HepG2 (cell line): ENCODE results near the gene ADAMTS13. TPM values are rescaled to one million over a fixed set of nuclear protein-coding genes. Genes with fewer than 3 reads are reported as not detected.

Experiments
- ATAC-seq: fragments of 200-7000 bp; cut with Tn5 transposase; 3 replicates; pipeline ENCODE4 v1.9.1; 2020; ENCODE audit warnings: mild to moderate bottlenecking, moderate library complexity
- BruUV-seq: library from RNA; stranded (reverse); fragments of 400-500 nt; replicated peaks from 2 replicates; lab custom pipeline; 2021; lab: Mats Ljungman, UMichigan
- CTCF ChIA-PET: fragments of 300-600 bp; formaldehyde crosslinking; extraction: SDS; loops from one replicate; lab custom pipeline; 2021; ENCODE audit warnings: low total read pairs, inconsistent platforms, low intra/inter-chr PET ratio; lab: Yijun Ruan, JAX
- POLR2A ChIA-PET: fragments of 350-600 bp; sonication (Branson Sonifier 250); formaldehyde crosslinking; loops from one replicate; lab custom pipeline; 2020; ENCODE audit warnings: antibody characterized with exemption, inconsistent platforms; lab: Yijun Ruan, JAX
- DNase-seq: peaks from one replicate; pipeline ENCODE4 v3.0.0-alpha.2; 2015; ENCODE audit warnings: low spot score
- FAIRE-seq: peaks from 3 replicates; lab custom pipeline; 2011; peaks lifted over from hg19 to GRCh38; lab: Jason Lieb, UNC
- H2AFZ ChIP-seq: one replicate; pipeline ENCODE4 v1.6.1; 2011; ENCODE audit warnings: low read length, inconsistent platforms
- H3K27ac ChIP-seq: fragments of 300-600 bp; 3 replicates; pipeline ENCODE4 v1.8.0; 2011; ENCODE audit warnings: mixed run types, mild to moderate bottlenecking, mixed read lengths, low read length, inconsistent platforms; ENCODE audit not compliant: insufficient read depth; ENCODE audit errors: extremely low read length
- H3K27me3 ChIP-seq, 2 experiments: fragments of 200-600 bp in 1 of 2; 2 replicates in 1 of 2; 3 replicates in 1 of 2; pipeline versions ENCODE4 v1.6.0 to v1.8.0; 2011; ENCODE audit warnings: low read length in 2 of 2, mild to moderate bottlenecking in 2 of 2, moderate library complexity in 2 of 2, inconsistent platforms in 1 of 2; ENCODE audit not compliant: insufficient read depth in 2 of 2, control insufficient read depth in 1 of 2
- H3K36me3 ChIP-seq, 2 experiments: fragments of 200-600 bp in 1 of 2; replicated peaks in 1 of 2; 2 replicates in 1 of 2; 3 replicates in 1 of 2; pipeline versions ENCODE4 v1.5.1 to v1.8.0; 2011; ENCODE audit warnings: low read length in 2 of 2, inconsistent platforms in 1 of 2; ENCODE audit not compliant: insufficient read depth in 2 of 2, control insufficient read depth in 1 of 2
- H3K4me1 ChIP-seq: 2 replicates; pipeline ENCODE4 v1.5.1; 2012; ENCODE audit warnings: low read length, inconsistent platforms; ENCODE audit not compliant: insufficient read depth
- H3K4me2 ChIP-seq: 2 replicates; pipeline ENCODE4 v1.6.0; 2011; ENCODE audit warnings: low read depth, low read length, inconsistent platforms
- H3K4me3 ChIP-seq, 3 experiments: fragments of 200-600 bp in 1 of 3; sonication (generic), shearing (Covaris generic) in 1 of 3; replicated peaks in 1 of 3; 2 replicates each; pipeline ENCODE4 v1.5.1; 2011 to 2016; ENCODE audit warnings: low read length in 3 of 3, inconsistent platforms in 2 of 3, low read depth in 2 of 3, mild to moderate bottlenecking in 2 of 3, control low read depth in 1 of 3, mixed read lengths in 1 of 3; ENCODE audit not compliant: insufficient read depth in 1 of 3
- H3K79me2 ChIP-seq: one replicate; pipeline ENCODE4 v1.6.1; 2011; ENCODE audit warnings: low read length, inconsistent platforms; ENCODE audit not compliant: insufficient read depth
- H3K9ac ChIP-seq: 2 replicates; pipeline ENCODE4 v1.6.0; 2011; ENCODE audit warnings: mild to moderate bottlenecking, low read depth, low read length, inconsistent platforms; ENCODE audit not compliant: insufficient read depth
- H3K9me3 ChIP-seq: 2 replicates; pipeline ENCODE4 v1.5.1; 2012; ENCODE audit warnings: mild to moderate bottlenecking, low read length
- H4K20me1 ChIP-seq: 2 replicates; pipeline ENCODE4 v1.6.0; 2011; ENCODE audit warnings: inconsistent platforms, mild to moderate bottlenecking, low read length, moderate library complexity; ENCODE audit not compliant: insufficient read depth
- CTCF ChIP-seq: sonication (generic); formaldehyde crosslinking; IDR thresholded peaks from 2 replicates; pipeline ENCODE4 v1.5.0; 2020; ENCODE audit warnings: mild to moderate bottlenecking, missing genetic modification reagents, moderate library complexity
- FOSL2 ChIP-seq: sonication (generic); formaldehyde crosslinking; IDR thresholded peaks from 2 replicates; pipeline ENCODE4 v1.4.0; 2020; ENCODE audit warnings: missing genetic modification reagents
- SIN3A ChIP-seq: IDR thresholded peaks from 2 replicates; pipeline ENCODE4 v1.6.1; 2011; ENCODE audit warnings: low read depth, mild to moderate bottlenecking, control low read depth, low read length, borderline replicate concordance
- WGBS: methylation state at CpG from one replicate; pipeline ENCODE4 v1.1.6; 2017; ENCODE audit warnings: low lambda C conversion rate; 5-methylcytosine and 5-hydroxymethylcytosine counted together
- in situ Hi-C: cut with HindIII; loops from 2 replicates; pipeline ENCODE4 v1.10.0; 2017; ENCODE audit warnings: low pct_unique_long_range_greater_than_20kb; ENCODE audit not compliant: extremely low pct_ligation_motif_present
- intact Hi-C: fragments of 100-400 bp; cut with micrococcal nuclease; formaldehyde crosslinking; loops from one replicate; pipeline ENCODE4 v1.10.0; 2022; ENCODE audit not compliant: unreplicated experiment
- polyA plus RNA-seq, 8 experiments: library from polyadenylated mRNA; depleted of rRNA in 3 of 8; stranded (reverse) in 7 of 8; unstranded in 1 of 8; fragments of >200 nt; fragmentation: Illumina TruSeq in 4 of 8; extraction: Trizol in 4 of 8; gene quantifications; 2 replicates each; pipeline versions ENCODE4 v1.2.1 to v1.2.3, GENCODE V29; 2011 to 2016; ENCODE audit warnings: low read depth in 4 of 8, missing spikeins in 1 of 8, mixed read lengths in 1 of 8; ENCODE audit not compliant: insufficient read depth in 1 of 8
- total RNA-seq, 5 experiments: library from RNA; depleted of rRNA; stranded (reverse); fragments of >200 nt; fragmentation: Illumina TruSeq; extraction: Trizol; gene quantifications; 2 replicates each; pipeline ENCODE4 v1.2.3, GENCODE V29; 2016; ENCODE audit warnings: low read depth in 1 of 5

ADAMTS13 gene
- total and polyA plus RNA-seq, 2 of the 13 experiments (the other 11 are each of a cell fraction or from before 2014, with no cell fraction given) = 0.91 to 4.5 TPM

GRCh38 chr9:133424187-133424586, 2.0 kb downstream of the ADAMTS13 start:
- no peak for ATAC-seq
- CTCF ChIA-PET = no interaction called here

More at GRCh38 chr9:133424187-133424586, 2.0 kb downstream of the ADAMTS13 start:
- intact Hi-C loops = loop anchor here (2.0 kb wide), 1 partner anchor 17 kb away; no protein-coding TSS in a partner anchor
- POLR2A ChIA-PET = no interaction called here
- H3K9me3 ChIP-seq = no peaks in the 10 kb centered on the region
- no peak overlapping the region; the same call in 1 of the 2 replicates for H3K4me2 ChIP-seq
- no peak overlapping the region for H3K27ac ChIP-seq
- BruUV-seq = no TSS peak
- TF ChIP-seq CTCF (0 out of 2 replicates have a peak, but pooled peaks have one; percentile 8), FOSL2 (CRISPR knock-in tag) (no peak), SIN3A (no peak)
- no peaks in the 10 kb centered on the region for H3K79me2 ChIP-seq
- H3K27me3 ChIP-seq = no peaks in the 10 kb centered on the region; a peak in 1 of 5 replicates
- DNase-seq (no peak), FAIRE-seq (no peak)
- WGBS = 53% methylated on average over 11 of the region's 12 CpGs
- no peak overlapping the region for H3K4me3 ChIP-seq
- peaks cover 75% of the 10 kb centered on the region for H3K4me1 ChIP-seq
- in situ Hi-C loops = no loop called here
- no peaks in the 10 kb centered on the region for H3K36me3 ChIP-seq
- no peaks in the 10 kb centered on the region for H4K20me1 ChIP-seq
- H2AFZ ChIP-seq = no peak overlapping the region
- H3K9ac ChIP-seq = no peak overlapping the region
